GM13977 (cell line): ENCODE data around the gene TP53TG5.
"Not testable (repeated sequence)": the region's sequence is repeated elsewhere in the genome, so short reads cannot be mapped to it uniquely, and the experiment has no call there.

Experiments
- DNase-seq: peaks from one replicate; pipeline ENCODE4 v3.0.0; 2012; ENCODE audit warnings: low spot score
- CTCF ChIP-seq: IDR thresholded peaks from 2 replicates; pipeline ENCODE4 v1.5.1; 2012; ENCODE audit warnings: mild to moderate bottlenecking, control low read depth; ENCODE audit not compliant: insufficient read depth; ENCODE audit errors: extremely low read depth, missing control alignments
- in situ Hi-C: fragments of 300-500 bp; cut with MboI; formaldehyde crosslinking; loops from one replicate; pipeline ENCODE4 v1.12.0; 2022; ENCODE audit warnings: low sequenced_read_pairs, low pct_unique_long_range_greater_than_20kb, mixed read lengths, inconsistent platforms; ENCODE audit not compliant: unreplicated experiment

Gene TP53TG5

GRCh38 chr20:45355209-45356084 is 22.7 kb downstream of the TP53TG5 start:
- DNase-seq = no peak
- in situ Hi-C loops = loop anchor here (5.0 kb wide), 1 partner anchor 87 kb away; no protein-coding TSS in a partner anchor
- TF ChIP-seq CTCF = no peak

GRCh38 chr20:45354423-45355208 is 23.5 kb downstream of the TP53TG5 start:
- in situ Hi-C loops = loop anchor here (5.0 kb wide), 1 partner anchor 88 kb away; no protein-coding TSS in a partner anchor
- TF ChIP-seq CTCF = no peak
- DNase-seq = no peak

- TF ChIP-seq CTCF = no peak
- DNase-seq = no peak
- in situ Hi-C loops = no loop called here
These were observed 24.4 kb downstream of the TP53TG5 start for GRCh38 chr20:45353746-45354145.

GRCh38 chr20:45352729-45353128 is 25.4 kb downstream of the TP53TG5 start:
- in situ Hi-C loops = no loop called here
- DNase-seq = no peak
- TF ChIP-seq CTCF = no peak

- DNase-seq, in situ Hi-C loops: not testable (repeated sequence)
These were observed 27.3 kb downstream of the TP53TG5 start for GRCh38 chr20:45350795-45351194.

GRCh38 chr20:45350217-45350616 is 27.9 kb downstream of the TP53TG5 start:
- in situ Hi-C loops = no loop called here
- no peak for TF ChIP-seq CTCF
- DNase-seq = no peak
